Measurements from ENCODE around the gene BPIFA1.
A peak's percentile ranks its signal among the peaks of the same experiment; 100 is the strongest.

BPIFA1 gene

GRCh38 chr20:33279261-33279910 is 43.6 kb downstream of the BPIFA1 start:
- DNase-seq, result no peak

- no peak for DNase-seq
Observed at GRCh38 chr20:33280000-33280680, 44.3 kb downstream of the BPIFA1 start.

GRCh38 chr20:33280775-33281174 is 45.0 kb downstream of the BPIFA1 start:
- no peak for DNase-seq

GRCh38 chr20:33281550-33282146 is 45.9 kb downstream of the BPIFA1 start:
- no peak for DNase-seq

- DNase-seq, result no peak
Observed at GRCh38 chr20:33282196-33282934, 46.6 kb downstream of the BPIFA1 start.

- no peak for DNase-seq
Observed at GRCh38 chr20:33282991-33283555, 47.3 kb downstream of the BPIFA1 start, which contains the start of gene BPIFB1. TSS of gene BPIFB1 (plus strand) at chr20:33283214. CDS start at chr20:33286074, 2,860 bp downstream.

- DNase-seq, result no peak
Observed at GRCh38 chr20:33284284-33284683, 48.5 kb downstream of the BPIFA1 start.

GRCh38 chr20:33284937-33285336 is 49.1 kb downstream of the BPIFA1 start:
- no peak for DNase-seq

GRCh38 chr20:33285861-33286495 is 50.2 kb downstream of the BPIFA1 start:
- no peak for DNase-seq

GRCh38 chr20:33287884-33288283 is 52.1 kb downstream of the BPIFA1 start:
- DNase-seq, result no peak

GRCh38 chr20:33290852-33291251 is 55.1 kb downstream of the BPIFA1 start:
- DNase-seq, result no peak

GRCh38 chr20:33291416-33291815 is 55.6 kb downstream of the BPIFA1 start:
- no peak for DNase-seq

GRCh38 chr20:33291830-33292355 is 56.1 kb downstream of the BPIFA1 start:
- peak; percentile 55 to 81 (median 72) for DNase-seq

Data from suppressor macrophage (primary cell).